HCT116 (cell line): ENCODE data around the gene IL3RA. TPM values are rescaled to one million over a fixed set of nuclear protein-coding genes. Genes with fewer than 3 reads are reported as not detected.

Experiments
- ATAC-seq: fragments of 200-7000 bp; cut with Tn5 transposase; 2 replicates; pipeline ENCODE4 v1.9.1; 2020; ENCODE audit warnings: mild to moderate bottlenecking, moderate library complexity
- BruUV-seq: library from RNA; stranded (reverse); fragments of 400-500 nt; replicated peaks from 2 replicates; lab custom pipeline; 2021; lab: Mats Ljungman, UMichigan
- CTCF ChIA-PET: fragments of 300-600 bp; sonication (Branson Sonifier 250); formaldehyde crosslinking; loops from one replicate; lab custom pipeline; 2021; ENCODE audit warnings: antibody characterized with exemption; lab: Charles Lee
- POLR2A ChIA-PET: fragments of 300-600, 350-600 bp; sonication (Branson Sonifier 250); formaldehyde crosslinking; loops from one replicate; lab custom pipeline; 2021; ENCODE audit warnings: antibody characterized with exemption; lab: Charles Lee
- RAD21 ChIA-PET, 2 experiments: fragments of 300-600 bp; sonication (Branson Sonifier 250); formaldehyde crosslinking; loops; one replicate each; lab custom pipeline; 2023; ENCODE audit warnings: low total read pairs in 2 of 2; ENCODE audit not compliant: uncharacterized antibody in 2 of 2, unreplicated experiment in 2 of 2, low non-redundant PET in 1 of 2; lab: Charles Lee
- DNase-seq: peaks from one replicate; pipeline ENCODE4 v3.0.0-alpha.2; 2010; ENCODE audit warnings: low read depth, low spot score
- H2AFZ ChIP-seq: fragments of 200-600 bp; shearing (Covaris generic), sonication (generic); 2 replicates; pipeline ENCODE4 v1.6.1; 2017; ENCODE audit warnings: low read depth, mixed run types, mixed read lengths, antibody characterized with exemption, low read length; ENCODE audit not compliant: poor library complexity, severe bottlenecking
- H3K27ac ChIP-seq: 2 replicates; pipeline ENCODE4 v1.5.1; 2012; ENCODE audit warnings: low read depth, low read length
- H3K27me3 ChIP-seq: fragments of 200-600 bp; sonication (generic); 2 replicates; pipeline ENCODE4 v1.6.1; 2016; ENCODE audit warnings: mixed run types, low read length, mixed read lengths; ENCODE audit not compliant: insufficient read depth
- H3K36me3 ChIP-seq, 2 experiments: fragments of 200-500 bp in 1 of 2; fragments of 200-600 bp in 1 of 2; sonication (Bioruptor generic) in 1 of 2; sonication (generic) in 1 of 2; 2 replicates each; pipeline versions ENCODE4 v1.5.1 to v1.6.1; 2014 to 2016; ENCODE audit warnings: low read length in 2 of 2, inconsistent platforms in 1 of 2, mixed read lengths in 1 of 2, mixed run types in 1 of 2; ENCODE audit not compliant: insufficient read depth in 2 of 2, control insufficient read depth in 1 of 2
- H3K4me1 ChIP-seq, 2 experiments: fragments of 200-600 bp in 1 of 2; sonication (generic) in 1 of 2; 2 replicates each; pipeline versions ENCODE4 v1.5.1 to v1.6.1; 2012 to 2017; ENCODE audit warnings: low read length in 2 of 2, inconsistent platforms in 1 of 2, mild to moderate bottlenecking in 1 of 2, mixed read lengths in 1 of 2, mixed run types in 1 of 2, moderate library complexity in 1 of 2; ENCODE audit not compliant: insufficient read depth in 2 of 2, control insufficient read depth in 1 of 2
- H3K4me2 ChIP-seq: fragments of 200-600 bp; sonication (generic); 2 replicates; pipeline ENCODE4 v1.6.1; 2017; ENCODE audit warnings: mixed run types, low read length, mixed read lengths
- H3K4me3 ChIP-seq, 2 experiments: fragments of 200-600 bp in 1 of 2; sonication (generic) in 1 of 2; replicated peaks in 1 of 2; 2 replicates each; pipeline ENCODE4 v1.5.1; 2011 to 2016; ENCODE audit warnings: low read length in 2 of 2, control low read depth in 1 of 2, low read depth in 1 of 2, mild to moderate bottlenecking in 1 of 2, mixed read lengths in 1 of 2, mixed run types in 1 of 2
- H3K79me2 ChIP-seq: fragments of 200-600 bp; sonication (generic); 2 replicates; pipeline ENCODE4 v1.6.1; 2017; ENCODE audit warnings: mild to moderate bottlenecking, mixed run types, low read length, moderate library complexity, mixed read lengths; ENCODE audit not compliant: insufficient read depth
- H3K9ac ChIP-seq: fragments of 200-600 bp; sonication (generic); 2 replicates; pipeline ENCODE4 v1.6.1; 2016; ENCODE audit warnings: low read length, mixed read lengths
- H3K9me2 ChIP-seq: fragments of 200-600 bp; sonication (generic), shearing (Covaris generic); 2 replicates; pipeline ENCODE4 v1.6.1; 2017; ENCODE audit warnings: mixed run types, mild to moderate bottlenecking, moderate library complexity; ENCODE audit not compliant: insufficient read depth
- H3K9me3 ChIP-seq, 2 experiments: fragments of 200-500 bp in 1 of 2; fragments of 200-600 bp in 1 of 2; sonication (Bioruptor generic) in 1 of 2; sonication (generic) in 1 of 2; 2 replicates each; pipeline ENCODE4 v1.6.1; 2014 to 2017; ENCODE audit warnings: low read length in 2 of 2, mixed read lengths in 2 of 2, inconsistent platforms in 1 of 2, low read depth in 1 of 2, mild to moderate bottlenecking in 1 of 2, mixed run types in 1 of 2, moderate library complexity in 1 of 2; ENCODE audit not compliant: control insufficient read depth in 1 of 2, insufficient read depth in 1 of 2
- H4K20me1 ChIP-seq: fragments of 200-600 bp; sonication (generic), shearing (Covaris generic); 2 replicates; pipeline ENCODE4 v1.6.1; 2017; ENCODE audit warnings: mixed run types, mild to moderate bottlenecking, moderate library complexity; ENCODE audit not compliant: insufficient read depth
- ATF3 ChIP-seq: IDR thresholded peaks from 2 replicates; pipeline ENCODE4 v1.6.1; 2012
- CBX3 ChIP-seq: IDR thresholded peaks from 2 replicates; pipeline ENCODE4 v1.6.1; 2012; ENCODE audit warnings: low read depth
- CEBPB ChIP-seq: IDR thresholded peaks from 2 replicates; pipeline ENCODE4 v1.6.1; 2012; ENCODE audit warnings: low read depth
- CTCF ChIP-seq, 3 experiments: fragments of 200-600 bp in 1 of 3; sonication (generic) in 1 of 3; IDR thresholded peaks in 2 of 3; conservative IDR thresholded peaks in 1 of 3; 2 replicates each; pipeline ENCODE4 v1.5.1; 2012 to 2017; ENCODE audit warnings: low read depth in 2 of 3, low read length in 2 of 3, antibody characterized with exemption in 1 of 3, borderline replicate concordance in 1 of 3, control low read depth in 1 of 3, mild to moderate bottlenecking in 1 of 3, mixed read lengths in 1 of 3, mixed run types in 1 of 3, moderate library complexity in 1 of 3; ENCODE audit not compliant: insufficient read depth in 1 of 3
- EZH2phosphoT487 ChIP-seq: fragments of 200-600 bp; IDR thresholded peaks from 2 replicates; pipeline ENCODE4 v1.6.1; 2018; ENCODE audit warnings: antibody characterized with exemption, borderline replicate concordance
- JUND ChIP-seq: IDR thresholded peaks from 2 replicates; pipeline ENCODE4 v1.6.1; 2012
- MAX ChIP-seq: IDR thresholded peaks from 2 replicates; pipeline ENCODE4 v1.6.1; 2012
- POLR2A ChIP-seq: IDR thresholded peaks from 2 replicates; pipeline ENCODE4 v1.7.0; 2011; ENCODE audit warnings: borderline replicate concordance; ENCODE audit not compliant: insufficient read depth, insufficient read length; ENCODE audit errors: extremely low read depth
- POLR2AphosphoS5 ChIP-seq: IDR thresholded peaks from 2 replicates; pipeline ENCODE4 v1.6.1; 2011; ENCODE audit warnings: mild to moderate bottlenecking, low read depth, low read length, moderate library complexity
- REST ChIP-seq: IDR thresholded peaks from 2 replicates; pipeline ENCODE4 v1.6.1; 2012; ENCODE audit warnings: low read depth
- SP1 ChIP-seq: IDR thresholded peaks from 2 replicates; pipeline ENCODE4 v1.6.1; 2012; ENCODE audit warnings: low read depth
- YY1 ChIP-seq: IDR thresholded peaks from 2 replicates; pipeline ENCODE4 v1.6.1; 2011; ENCODE audit warnings: low read length, low read depth, moderate library complexity, mild to moderate bottlenecking; ENCODE audit not compliant: insufficient replicate concordance; ENCODE audit errors: extremely low read depth
- ZBTB33 ChIP-seq: IDR thresholded peaks from 2 replicates; pipeline ENCODE4 v1.6.1; 2011; ENCODE audit warnings: mild to moderate bottlenecking, low read length, moderate library complexity; ENCODE audit not compliant: insufficient replicate concordance; ENCODE audit errors: extremely low read depth
- ZFX ChIP-seq: fragments of 450-650 bp; IDR thresholded peaks from 2 replicates; pipeline ENCODE4 v1.6.1; 2017
- intact Hi-C: fragments of 100-400 bp; cut with micrococcal nuclease; formaldehyde crosslinking; loops from 2 replicates; pipeline ENCODE4 v1.10.0; 2022
- total RNA-seq: library from RNA; stranded (reverse); gene quantifications from one replicate; pipeline ENCODE4 v1.2.1, GENCODE V29; 2021; ENCODE audit not compliant: unreplicated experiment

IL3RA gene
- total RNA-seq, 1 experiment from 2014 or later: not detected

GRCh38 chrX:1397001-1397400 lies 60.4 kb downstream of the IL3RA start:
- no peaks in the 10 kb centered on the region for H3K9me2 ChIP-seq
- ChIA-PET RAD21 (no interaction called here), POLR2A (no interaction called here), CTCF (no interaction called here)
- intact Hi-C loops: no loop called here
- H3K4me1 ChIP-seq: peaks cover 7 to 16% of the 10 kb centered on the region in 2 experiments; a peak in 3 of 4 replicates
- H3K4me2 ChIP-seq: no peak overlapping the region
- H3K9me3 ChIP-seq: no peaks in the 10 kb centered on the region
- BruUV-seq: no TSS peak
- H3K36me3 ChIP-seq: no peaks in the 10 kb centered on the region
- no peaks in the 10 kb centered on the region for H3K27me3 ChIP-seq
- no peaks in the 10 kb centered on the region for H4K20me1 ChIP-seq
- H3K9ac ChIP-seq: no peak overlapping the region
- H3K4me3 ChIP-seq: no peak overlapping the region
- peaks cover 19% of the 10 kb centered on the region; the same call in 1 of the 2 replicates for H3K79me2 ChIP-seq
- H3K27ac ChIP-seq: no peak overlapping the region
- DNase-seq: no peak
- ATAC-seq: no peak
- H2AFZ ChIP-seq: no peak overlapping the region
- TF ChIP-seq POLR2AphosphoS5 (no peak), MAX (no peak), EZH2phosphoT487 (no peak), ZFX (no peak), JUND (no peak), ATF3 (no peak), POLR2A (no peak), REST (no peak), SP1 (no peak), YY1 (no peak), CEBPB (no peak), ZBTB33 (no peak), CBX3 (no peak), CTCF (IDR thresholded peaks at IDR 0.05 in 2 of 3, conservative IDR thresholded peaks at IDR 0.05 in 1 of 3; ENCODE audit: borderline replicate concordance in 1 of 3, insufficient read depth in 1 of 3, low read depth in 2 of 3, low read length in 2 of 3) (no peak)
